Measurements from ENCODE around the gene LRRTM2. TPM values are rescaled to one million over a fixed set of nuclear protein-coding genes. Genes with fewer than 3 reads are reported as not detected.
A peak's percentile ranks its signal among the peaks of the same experiment; 100 is the strongest.

The LRRTM2 gene
- total RNA-seq, 2 experiments from 2014 or later = not detected

DNA sequence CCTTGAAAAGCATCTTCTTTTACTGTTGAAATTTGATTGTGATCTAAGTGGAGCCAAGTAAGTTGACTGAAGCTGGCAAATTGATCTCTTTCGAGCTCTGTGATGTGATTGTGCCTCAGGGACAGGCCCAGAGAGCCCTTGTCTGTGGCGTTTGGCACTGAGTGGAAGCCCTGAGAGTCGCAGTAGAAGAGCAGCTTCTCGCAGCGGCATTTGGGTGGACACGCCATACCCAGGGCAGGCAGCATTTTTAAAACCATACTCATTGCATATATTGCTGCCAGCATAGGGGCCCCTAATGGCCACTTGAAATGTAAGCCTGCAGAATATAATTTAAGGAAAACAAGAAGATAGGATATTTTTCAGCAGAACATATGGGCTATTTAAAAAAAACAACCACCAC, 894 bp downstream of the LRRTM2 start:
- H3K27ac Mint-ChIP-seq = no peak overlapping the region
- peaks cover 6% of the 10 kb centered on the region for H3K4me1 Mint-ChIP-seq
- H3K4me3 Mint-ChIP-seq = no peak overlapping the region
- H3K9me3 Mint-ChIP-seq = no peaks in the 10 kb centered on the region
- no peak for DNase-seq
- H3K36me3 Mint-ChIP-seq (ENCODE audit: low read depth) = no peaks in the 10 kb centered on the region
- H3K27me3 Mint-ChIP-seq = peaks cover 29% of the 10 kb centered on the region
- POLR2A ChIA-PET = no interaction called here
- CTCF ChIA-PET = interaction anchor here (1.0 to 1.5 kb wide), 2 partner anchors 10 to 326 kb away, joined by 3 read pairs; no protein-coding TSS in a partner anchor

DNA sequence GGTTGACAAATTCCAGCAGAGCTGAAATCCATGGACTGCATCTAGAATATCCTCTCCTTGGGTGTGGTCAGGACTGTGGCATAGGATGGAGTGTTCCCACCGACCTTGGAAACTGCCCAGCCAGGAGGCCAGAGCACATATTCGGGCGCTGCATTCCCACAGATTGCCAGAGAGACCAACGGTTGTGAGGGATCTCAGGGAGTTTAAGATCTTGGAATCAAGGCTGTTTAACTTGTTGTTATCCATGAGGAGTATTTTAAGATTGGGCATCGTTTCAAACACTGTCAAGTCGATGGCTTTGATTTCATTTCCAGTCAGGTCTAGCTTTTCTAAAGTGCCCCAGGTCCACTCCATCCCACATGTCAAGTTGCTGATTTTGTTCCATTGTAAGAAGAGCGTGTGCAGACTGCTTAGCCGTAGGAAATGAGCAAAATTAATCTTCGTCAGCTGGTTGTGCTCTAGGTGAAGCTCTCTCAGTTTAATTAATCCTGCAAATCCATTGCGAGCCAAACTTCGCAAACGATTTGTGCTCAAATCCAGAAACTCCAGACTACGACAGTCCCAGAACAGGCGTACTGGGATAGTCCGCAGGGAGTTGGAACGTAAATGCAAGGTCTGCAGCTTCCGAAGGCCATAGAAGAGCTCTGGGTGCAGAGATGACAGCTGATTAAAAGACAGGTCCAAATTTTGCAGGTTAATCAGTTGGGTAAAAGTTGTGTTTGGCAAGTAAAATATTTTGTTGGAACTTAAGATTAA, 1.5 kb downstream of the LRRTM2 start:
- Mint-ChIP-seq H3K27ac (no peak overlapping the region), H3K9me3 (no peaks in the 10 kb centered on the region)

DNA sequence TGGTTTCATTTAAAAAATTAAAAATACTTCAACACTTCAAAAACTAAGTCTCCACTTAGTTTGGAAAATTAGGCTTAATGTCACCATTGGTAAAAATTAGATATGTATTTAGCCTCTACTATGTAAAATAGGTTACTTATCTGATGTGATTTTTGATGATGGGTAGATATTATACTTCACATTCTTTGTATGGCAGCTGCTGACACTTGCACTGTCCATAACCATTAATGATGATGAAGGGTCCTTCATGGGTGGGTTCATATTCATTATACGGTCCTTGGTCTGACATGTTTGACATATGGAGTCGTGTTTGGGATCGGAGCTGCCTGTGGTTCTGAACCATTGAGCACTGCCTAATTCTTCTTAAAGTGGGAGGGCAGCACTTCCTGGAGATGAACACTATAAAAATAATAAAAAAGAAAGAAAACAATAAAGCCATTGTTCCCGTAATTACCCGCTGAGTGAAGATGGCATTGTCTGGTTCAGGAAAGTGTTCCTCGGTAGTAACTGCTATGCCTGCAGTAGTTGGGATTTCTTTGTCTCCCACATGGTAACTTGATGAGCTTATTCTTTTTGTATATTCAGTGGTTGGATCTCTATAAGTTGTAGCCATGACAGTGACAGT, 2.2 kb downstream of the LRRTM2 start:
- POLR2A ChIA-PET = interaction anchor here (0.6 kb wide), 1 partner anchor 103 kb away, joined by 3 read pairs; no protein-coding TSS in a partner anchor
- CTCF ChIA-PET = interaction anchor here (1.5 kb wide), 1 partner anchor 9 kb away, joined by 3 read pairs; no protein-coding TSS in a partner anchor
- DNase-seq = no peak
- Mint-ChIP-seq H3K36me3 (ENCODE audit: low read depth) (no peaks in the 10 kb centered on the region), H3K27ac (no peak overlapping the region), H3K27me3 (peaks cover 31% of the 10 kb centered on the region), H3K4me1 (peaks cover 6% of the 10 kb centered on the region), H3K9me3 (no peaks in the 10 kb centered on the region), H3K4me3 (no peak overlapping the region)

More for the DNA sequence above, 1.5 kb downstream of the LRRTM2 start:
- Mint-ChIP-seq H3K27me3 (peaks cover 31% of the 10 kb centered on the region), H3K36me3 (ENCODE audit: low read depth) (no peaks in the 10 kb centered on the region), H3K4me1 (peaks cover 6% of the 10 kb centered on the region), H3K4me3 (no peak overlapping the region)
- CTCF ChIA-PET = interaction anchor here (1.0 to 1.5 kb wide), 2 partner anchors 10 to 326 kb away, joined by 3 read pairs; no protein-coding TSS in a partner anchor
- POLR2A ChIA-PET = interaction anchor here (0.6 kb wide), 1 partner anchor 103 kb away, joined by 3 read pairs; no protein-coding TSS in a partner anchor
- DNase-seq = no peak

DNA sequence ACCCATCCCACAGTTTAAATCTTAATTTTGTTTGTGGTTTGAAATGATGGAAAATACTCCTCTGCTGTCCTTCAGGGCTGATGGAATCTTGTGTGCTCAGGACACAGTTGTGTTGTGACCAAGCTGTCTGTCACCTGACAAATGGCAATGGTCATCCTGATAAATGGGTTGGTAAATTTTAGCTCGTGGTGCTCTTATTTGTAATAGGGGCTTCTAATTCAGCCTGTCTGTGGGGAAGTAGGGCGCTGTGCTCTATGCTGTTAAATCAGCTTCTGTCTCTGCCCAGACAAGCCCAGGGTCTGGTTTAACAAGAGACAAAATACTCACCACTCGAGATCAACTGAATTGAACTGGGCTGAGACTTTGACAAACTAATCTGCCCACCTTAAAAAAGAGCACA, 4.5 kb downstream of the LRRTM2 start:
- ChIA-PET POLR2A (no interaction called here), CTCF (no interaction called here)
- Mint-ChIP-seq H3K9me3 (no peaks in the 10 kb centered on the region), H3K4me3 (no peak overlapping the region), H3K27ac (no peak overlapping the region), H3K4me1 (peaks cover 6% of the 10 kb centered on the region), H3K27me3 (peaks cover 31% of the 10 kb centered on the region), H3K36me3 (ENCODE audit: low read depth) (no peaks in the 10 kb centered on the region)
- DNase-seq = no peak

DNA sequence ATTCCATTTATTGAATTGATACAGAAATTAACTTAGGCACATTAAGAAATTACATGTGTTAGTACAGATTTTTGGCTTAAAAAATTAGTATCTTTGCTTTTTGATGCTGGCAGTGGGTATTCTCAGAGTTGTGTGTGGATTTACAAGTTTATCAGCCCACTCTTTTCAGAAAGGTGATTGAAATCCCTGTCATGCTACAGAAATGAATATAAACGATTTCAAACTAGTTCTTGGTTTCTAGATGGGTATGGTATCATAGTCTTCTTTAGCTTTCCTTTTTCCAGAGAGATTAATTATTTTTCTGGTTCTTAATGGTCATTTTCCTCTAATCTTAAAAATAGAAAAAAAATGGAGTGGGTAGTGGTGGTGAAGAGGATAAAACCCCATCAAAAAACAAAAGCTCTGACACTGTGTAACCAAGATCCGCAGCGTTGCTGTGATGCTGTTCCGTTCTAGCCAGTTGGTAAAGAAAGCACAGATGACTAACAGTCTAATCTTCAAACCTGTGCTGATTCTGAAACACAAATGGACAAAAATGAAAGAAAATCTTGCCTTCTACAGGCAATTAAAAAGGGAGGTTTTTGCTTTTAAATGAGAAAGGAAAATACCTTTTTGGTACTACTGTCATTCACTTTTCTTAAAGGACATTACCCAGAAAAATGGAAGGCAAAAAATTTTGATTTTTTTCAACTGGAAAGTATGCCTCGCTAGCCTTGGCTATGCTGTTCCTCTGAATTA, 5.2 kb downstream of the LRRTM2 start:
- DNase-seq = no peak
- POLR2A ChIA-PET = no interaction called here
- no peak overlapping the region for H3K4me3 Mint-ChIP-seq
- H3K9me3 Mint-ChIP-seq = no peaks in the 10 kb centered on the region
- H3K4me1 Mint-ChIP-seq = peaks cover 6% of the 10 kb centered on the region
- peaks cover 31% of the 10 kb centered on the region for H3K27me3 Mint-ChIP-seq
- H3K27ac Mint-ChIP-seq = no peak overlapping the region
- no peaks in the 10 kb centered on the region for H3K36me3 Mint-ChIP-seq (ENCODE audit: low read depth)
- CTCF ChIA-PET = no interaction called here

DNA sequence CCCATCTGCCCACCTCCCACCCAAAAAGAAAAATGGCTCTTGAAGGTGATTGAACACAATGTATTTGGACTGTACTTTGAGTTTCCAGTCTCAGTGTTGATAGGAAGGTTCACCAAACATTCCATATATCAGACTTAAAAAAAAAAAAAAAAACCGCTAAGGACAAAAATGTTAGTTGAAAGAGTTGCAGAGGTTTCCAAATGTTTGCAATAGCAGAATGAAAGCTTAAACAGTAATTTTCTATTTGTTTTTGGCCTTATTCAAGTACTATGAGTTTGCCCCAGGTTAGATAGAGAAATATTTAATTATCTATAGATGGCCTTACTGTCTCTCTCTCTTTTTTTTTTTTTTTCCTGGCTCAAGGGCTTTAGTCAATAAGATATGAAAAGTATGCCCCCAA, 6.1 kb downstream of the LRRTM2 start:
- CTCF ChIA-PET = no interaction called here
- no peaks in the 10 kb centered on the region for H3K9me3 Mint-ChIP-seq
- H3K36me3 Mint-ChIP-seq (ENCODE audit: low read depth) = no peaks in the 10 kb centered on the region
- DNase-seq = no peak
- POLR2A ChIA-PET = no interaction called here
- H3K4me3 Mint-ChIP-seq = no peak overlapping the region
- peaks cover 31% of the 10 kb centered on the region for H3K27me3 Mint-ChIP-seq
- H3K27ac Mint-ChIP-seq = no peak overlapping the region
- peaks cover 6% of the 10 kb centered on the region for H3K4me1 Mint-ChIP-seq

DNA sequence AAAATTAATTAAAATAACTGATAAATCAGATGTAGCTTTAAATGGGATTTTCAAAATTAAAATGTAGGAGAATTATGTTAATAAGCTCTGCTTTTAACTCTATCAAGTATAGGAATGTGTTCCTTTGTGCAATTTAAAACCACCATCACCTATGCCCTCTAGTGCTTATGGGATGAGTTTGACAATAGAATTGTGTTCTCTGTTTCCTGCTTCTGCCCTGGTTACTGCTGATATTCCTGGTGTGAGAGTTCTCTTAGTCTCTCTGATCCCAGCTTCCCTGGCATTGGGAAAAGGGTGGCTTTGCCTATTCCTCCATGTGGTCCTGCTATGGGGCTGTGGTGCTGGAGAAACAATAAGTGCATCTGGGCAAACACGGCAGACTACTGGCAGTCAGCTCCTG, 8.1 kb downstream of the LRRTM2 start:
- peaks cover 5% of the 10 kb centered on the region for H3K36me3 Mint-ChIP-seq (ENCODE audit: low read depth)
- DNase-seq = no peak
- CTCF ChIA-PET = interaction anchor here (0.6 kb wide), 1 partner anchor 78 kb away, joined by 3 read pairs; no protein-coding TSS in a partner anchor
- H3K4me1 Mint-ChIP-seq = peaks cover 6% of the 10 kb centered on the region
- no peak overlapping the region for H3K27ac Mint-ChIP-seq
- peaks cover 5% of the 10 kb centered on the region for H3K9me3 Mint-ChIP-seq
- POLR2A ChIA-PET = no interaction called here
- H3K4me3 Mint-ChIP-seq = no peak overlapping the region
- H3K27me3 Mint-ChIP-seq = peaks cover 28% of the 10 kb centered on the region

DNA sequence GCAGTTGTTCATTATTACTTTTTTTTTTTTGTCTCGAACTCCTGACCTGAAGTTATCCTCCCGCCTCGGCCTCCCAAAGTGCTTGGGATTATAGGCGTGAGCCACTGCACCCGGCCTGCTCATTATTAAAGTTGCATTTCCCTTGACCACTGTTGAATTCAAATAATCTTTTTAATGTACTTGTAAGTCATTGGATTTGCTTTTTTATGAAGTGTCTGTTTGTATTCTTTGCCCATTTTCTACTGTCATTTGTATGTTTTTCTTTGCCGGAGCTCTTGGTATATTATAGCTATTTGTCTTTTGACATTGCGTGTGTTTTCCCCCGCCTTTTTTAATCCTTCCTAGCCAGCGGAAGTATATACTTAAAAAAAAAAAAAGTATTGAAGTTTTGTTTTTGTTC, 22.0 kb downstream of the LRRTM2 start:
- Mint-ChIP-seq H3K27me3 (peaks cover 8% of the 10 kb centered on the region), H3K27ac (peak overlapping the region; percentile 66), H3K9me3 (no peaks in the 10 kb centered on the region), H3K4me3 (peak overlapping the region; percentile 12), H3K36me3 (ENCODE audit: low read depth) (peaks cover 2% of the 10 kb centered on the region), H3K4me1 (peaks cover 35% of the 10 kb centered on the region)
- no peak for DNase-seq
- ChIA-PET CTCF (no interaction called here), POLR2A (no interaction called here)

DNA sequence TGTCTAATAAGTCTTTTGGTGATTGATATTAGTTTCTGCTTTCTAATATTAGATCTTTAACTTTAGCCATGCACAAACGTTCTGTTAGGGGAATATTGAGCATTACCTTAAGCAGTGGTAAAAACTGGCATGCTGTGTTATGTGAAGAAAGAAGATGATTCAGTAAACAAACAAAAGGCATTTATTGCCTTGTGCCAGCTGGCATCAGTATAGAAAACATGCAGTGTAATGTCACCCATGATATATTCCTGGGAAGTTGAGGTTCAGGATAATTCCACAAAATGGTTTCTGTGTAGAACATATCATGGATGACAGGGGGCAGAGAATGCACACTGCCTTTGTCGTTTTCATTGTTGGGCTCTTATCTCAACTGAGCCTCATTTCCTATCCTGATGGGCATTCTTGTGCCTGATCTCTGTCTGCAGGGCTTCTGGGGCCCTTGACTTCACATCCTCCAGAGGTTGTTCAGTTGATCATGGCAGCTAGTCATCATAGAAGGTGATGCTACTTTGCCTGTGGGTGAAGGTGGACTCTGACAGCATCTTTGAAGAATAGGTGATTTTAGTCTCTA, 24.2 kb downstream of the LRRTM2 start:
- Mint-ChIP-seq H3K27ac (no peak overlapping the region), H3K4me1 (peaks cover 35% of the 10 kb centered on the region), H3K9me3 (no peaks in the 10 kb centered on the region), H3K4me3 (no peak overlapping the region), H3K27me3 (peaks cover 5% of the 10 kb centered on the region), H3K36me3 (ENCODE audit: low read depth) (peaks cover 2% of the 10 kb centered on the region)
- POLR2A ChIA-PET = no interaction called here
- DNase-seq = no peak
- CTCF ChIA-PET = no interaction called here

DNA sequence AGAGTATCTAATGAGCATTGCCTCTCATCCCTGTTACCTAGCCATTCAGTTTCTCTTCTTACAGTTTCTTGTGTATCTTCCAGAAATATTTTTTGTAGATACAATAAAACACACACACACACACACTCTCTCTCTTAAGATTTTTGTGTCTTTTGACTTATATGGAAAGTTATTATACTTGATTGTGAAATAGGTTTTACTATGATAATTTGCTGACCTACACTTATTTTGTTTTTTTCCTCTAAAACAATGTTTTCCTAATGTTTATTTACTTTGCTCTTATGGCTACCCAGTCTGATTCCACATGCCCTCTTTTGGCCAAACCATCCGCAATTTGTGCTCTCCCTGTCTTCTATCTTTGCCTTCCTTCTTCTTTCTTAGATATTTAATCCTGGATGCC, 25.3 kb downstream of the LRRTM2 start:
- no peak overlapping the region for H3K27ac Mint-ChIP-seq
- H3K9me3 Mint-ChIP-seq = no peaks in the 10 kb centered on the region
- POLR2A ChIA-PET = no interaction called here
- peaks cover 1% of the 10 kb centered on the region for H3K27me3 Mint-ChIP-seq
- no peak for DNase-seq
- H3K4me3 Mint-ChIP-seq = no peak overlapping the region
- H3K4me1 Mint-ChIP-seq = peaks cover 32% of the 10 kb centered on the region
- CTCF ChIA-PET = no interaction called here
- H3K36me3 Mint-ChIP-seq (ENCODE audit: low read depth) = peaks cover 2% of the 10 kb centered on the region

DNA sequence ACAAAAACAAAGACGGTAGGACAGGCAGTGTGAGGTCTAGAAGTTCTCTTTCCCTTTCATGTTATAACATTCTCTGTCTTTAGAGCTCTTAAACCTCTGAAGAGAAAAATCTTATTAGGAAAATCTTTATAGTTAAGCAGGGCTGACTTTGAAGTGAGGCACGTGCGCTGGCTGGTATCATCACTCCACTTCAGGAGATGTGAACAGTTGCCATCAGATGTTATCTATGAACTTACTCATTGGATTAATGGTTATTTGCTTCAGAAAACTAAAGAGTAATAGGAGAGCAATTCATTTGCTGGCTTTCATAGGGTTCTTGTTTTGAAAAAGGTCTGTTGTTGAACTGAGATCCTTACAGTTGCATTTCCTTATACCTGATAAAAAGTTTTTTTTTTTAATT, 25.7 kb downstream of the LRRTM2 start:
- CTCF ChIA-PET = no interaction called here
- POLR2A ChIA-PET = no interaction called here
- peaks cover 1% of the 10 kb centered on the region for H3K27me3 Mint-ChIP-seq

DNA sequence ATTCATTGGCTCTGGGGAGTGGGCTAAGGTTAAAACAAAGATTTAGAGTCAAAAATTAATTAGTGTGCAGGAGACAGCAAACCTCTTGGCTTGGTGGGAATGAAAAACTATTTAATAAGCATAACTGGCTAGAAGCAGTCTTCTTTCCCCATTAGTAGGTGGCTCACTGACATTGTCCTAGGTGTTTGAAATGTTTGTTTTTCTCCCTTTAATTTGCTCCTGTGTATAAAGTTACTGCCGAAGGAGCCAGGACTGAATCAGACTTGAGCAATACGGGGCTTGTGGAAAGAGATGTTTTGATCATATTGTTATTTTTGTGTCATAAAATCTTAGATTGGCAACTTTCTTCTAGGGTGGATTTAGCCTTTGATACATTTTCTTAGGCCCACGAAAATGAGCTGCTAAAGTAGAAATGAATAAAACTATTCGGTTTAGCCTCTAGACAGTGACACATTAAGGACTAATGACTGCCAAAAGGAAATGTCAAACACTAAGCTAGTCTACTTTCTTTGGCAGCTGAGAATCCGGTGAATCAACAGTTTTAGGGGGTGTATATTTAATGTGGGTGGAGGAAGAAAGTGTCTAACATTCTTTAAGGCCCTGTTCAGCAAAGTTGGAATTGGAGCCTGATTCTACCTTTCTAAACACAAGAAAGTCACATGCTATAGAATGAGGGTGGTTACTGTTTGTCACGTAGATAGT, 30.2 kb downstream of the LRRTM2 start:
- Mint-ChIP-seq H3K4me3 (no peak overlapping the region), H3K27ac (no peak overlapping the region), H3K4me1 (peaks cover 10% of the 10 kb centered on the region), H3K36me3 (ENCODE audit: low read depth) (no peaks in the 10 kb centered on the region), H3K27me3 (peaks cover 1% of the 10 kb centered on the region), H3K9me3 (no peaks in the 10 kb centered on the region)
- ChIA-PET CTCF (no interaction called here), POLR2A (no interaction called here)
- DNase-seq = no peak

More for the DNA sequence above, 25.7 kb downstream of the LRRTM2 start:
- no peak overlapping the region for H3K4me3 Mint-ChIP-seq
- peaks cover 28% of the 10 kb centered on the region for H3K4me1 Mint-ChIP-seq
- H3K9me3 Mint-ChIP-seq = no peaks in the 10 kb centered on the region
- DNase-seq = no peak
- no peak overlapping the region for H3K27ac Mint-ChIP-seq
- H3K36me3 Mint-ChIP-seq (ENCODE audit: low read depth) = peaks cover 2% of the 10 kb centered on the region
